Left colon (tissue), 2 donors: ENCODE results near the gene PRXL2B. TPM values are rescaled to one million over a fixed set of nuclear protein-coding genes. Genes with fewer than 3 reads are reported as not detected.
"Not testable (repeated sequence)": the region's sequence is repeated elsewhere in the genome, so short reads cannot be mapped to it uniquely, and the experiment has no call there.

Experiments
- ATAC-seq: fragments of 200-7000 bp; cut with Tn5 transposase; one replicate; pipeline ENCODE4 v1.9.1; 2020; ENCODE audit warnings: mild to moderate bottlenecking, moderate library complexity
- DNase-seq, 2 donors: peaks; one replicate each; pipeline ENCODE4 v3.0.0-alpha.2; 2020
- intact Hi-C, 2 donors: fragments of 100-400 bp; cut with DNase I in 1 of 2; cut with micrococcal nuclease in 1 of 2; formaldehyde crosslinking; loops; one replicate each; pipeline versions ENCODE4 v1.11.2 to v1.14.0; 2022; cut with DNase I, micrococcal nuclease
- total RNA-seq, 2 donors: library from RNA; stranded (reverse); fragmentation: NEBNext Ultra II Directional; extraction: Animal tissue kit (Norgen Biotek cat#: 25700); gene quantifications; one replicate each; pipeline ENCODE4 v1.2.1, GENCODE V29; 2021
- donor health status: DM: no; HTN: no; CAD: no.
- donor health status: DM: yes; HTN: yes; CAD: no.

PRXL2B gene
- total RNA-seq, 2 donors from 2014 or later = 73.9 to 86.3 TPM

DNA sequence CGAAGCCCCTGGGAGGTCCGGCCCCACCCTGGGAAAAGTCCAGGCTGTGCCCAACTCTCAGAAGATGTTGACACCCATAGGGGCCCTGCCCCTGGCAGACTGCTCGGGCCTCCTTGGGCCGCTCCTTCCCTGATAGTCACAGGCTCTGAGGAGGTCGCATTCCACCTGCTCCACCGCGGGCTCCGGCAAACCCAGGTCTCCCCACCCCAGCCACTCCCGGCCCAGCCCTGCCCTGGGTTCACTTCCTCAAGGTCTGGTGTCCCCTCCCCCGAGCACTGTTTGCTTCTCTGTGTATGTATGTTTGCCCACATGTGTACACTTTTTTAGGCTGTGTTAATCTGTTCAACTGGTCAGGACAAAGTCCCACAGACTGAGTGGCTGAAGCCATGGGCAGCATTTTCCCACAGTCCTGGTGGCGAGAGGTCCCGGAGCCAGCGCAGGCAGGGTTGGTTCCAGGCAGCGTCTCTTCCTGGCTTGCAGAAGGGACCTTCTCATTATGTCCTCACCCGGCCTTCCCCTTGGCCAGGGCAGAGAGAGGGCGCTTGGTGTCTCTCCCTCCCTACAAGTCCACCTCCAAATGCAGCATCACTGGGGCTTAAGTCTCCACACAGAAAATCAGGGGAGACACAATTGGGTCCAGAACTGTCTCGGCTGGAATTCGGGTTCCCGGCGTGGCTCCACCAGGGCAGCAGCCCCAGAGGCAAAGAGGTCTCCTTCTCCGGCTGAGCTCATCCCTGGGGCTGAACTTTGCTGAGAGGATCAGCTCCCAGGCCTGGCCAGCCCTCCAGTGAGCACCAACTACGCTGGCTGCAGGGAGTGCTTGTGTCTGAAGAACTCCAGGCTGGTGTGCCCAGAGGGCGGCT, 10.5 kb upstream of the PRXL2B start:
- intact Hi-C loops = no loop called here
- DNase-seq (peak; percentile 91 to 96), ATAC-seq (peak; percentile 73)

DNA sequence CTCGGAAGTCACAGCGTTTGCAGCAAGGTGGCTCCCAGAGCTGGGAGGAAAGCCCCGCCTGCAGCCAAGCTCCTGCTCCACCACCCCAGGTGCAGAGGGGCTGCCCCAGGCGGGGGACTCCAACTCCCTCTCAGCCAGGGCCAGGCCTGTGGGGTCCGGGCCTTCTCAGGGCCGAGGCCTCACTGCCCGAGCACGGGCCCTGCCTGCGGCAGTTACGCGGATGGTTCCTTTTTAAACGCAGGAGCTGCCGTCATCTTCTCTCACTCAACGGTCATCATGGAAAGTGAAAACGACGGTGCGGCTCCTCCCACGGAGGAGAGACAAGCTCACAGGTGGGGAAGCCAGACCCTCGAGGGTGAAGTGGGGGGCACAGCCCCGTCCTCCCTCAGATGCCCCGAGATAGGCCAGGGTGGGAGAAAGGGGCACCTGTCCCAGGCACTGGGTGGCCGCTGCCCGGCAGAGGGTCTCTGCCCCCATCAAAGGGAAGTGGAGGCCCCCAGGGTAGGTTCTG, 9.0 kb upstream of the PRXL2B start:
- intact Hi-C loops = not testable (repeated sequence)
- ATAC-seq (peak; percentile 6), DNase-seq (peak; percentile 53 to 56)

DNA sequence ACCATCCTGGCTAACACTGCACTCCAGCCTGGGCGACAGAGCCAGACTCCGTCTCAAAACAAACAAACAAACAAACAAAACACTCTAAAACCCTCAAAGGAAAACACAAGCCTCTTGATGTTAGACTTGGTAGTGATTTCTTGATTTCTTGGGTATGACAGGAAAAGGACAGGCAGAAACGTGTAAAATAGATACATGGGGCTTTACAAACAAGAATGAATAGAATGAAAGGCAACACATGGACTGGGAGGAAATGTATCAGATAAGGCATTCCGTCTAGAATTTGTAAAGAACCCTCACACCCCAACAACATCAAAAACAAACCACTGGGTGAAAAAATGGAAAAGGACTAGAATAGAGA, 7.8 kb upstream of the PRXL2B start:
- ATAC-seq (no peak), DNase-seq (no peak)
- intact Hi-C loops = no loop called here

DNA sequence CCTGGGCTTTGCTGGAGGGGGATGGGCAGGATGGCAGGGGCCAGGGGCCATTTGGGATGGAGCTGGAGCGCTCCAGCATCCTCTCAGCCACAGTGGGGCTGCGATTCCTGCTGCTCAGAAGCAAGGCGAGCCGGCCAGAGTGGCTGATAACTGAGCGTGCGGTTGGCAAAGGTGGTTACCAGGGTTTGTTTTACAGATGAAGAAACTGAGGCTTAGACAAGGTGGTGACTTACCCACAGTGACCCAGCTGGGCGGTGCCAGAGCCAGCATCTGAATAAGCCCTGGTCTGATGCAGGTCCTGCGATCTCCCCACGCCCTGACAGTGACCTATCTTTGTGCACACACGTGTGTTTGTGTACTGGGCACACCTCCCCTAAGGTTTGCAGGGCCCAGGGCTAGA, 5.9 kb upstream of the PRXL2B start:
- no peak for DNase-seq
- no peak for ATAC-seq
- intact Hi-C loops = no loop called here

DNA sequence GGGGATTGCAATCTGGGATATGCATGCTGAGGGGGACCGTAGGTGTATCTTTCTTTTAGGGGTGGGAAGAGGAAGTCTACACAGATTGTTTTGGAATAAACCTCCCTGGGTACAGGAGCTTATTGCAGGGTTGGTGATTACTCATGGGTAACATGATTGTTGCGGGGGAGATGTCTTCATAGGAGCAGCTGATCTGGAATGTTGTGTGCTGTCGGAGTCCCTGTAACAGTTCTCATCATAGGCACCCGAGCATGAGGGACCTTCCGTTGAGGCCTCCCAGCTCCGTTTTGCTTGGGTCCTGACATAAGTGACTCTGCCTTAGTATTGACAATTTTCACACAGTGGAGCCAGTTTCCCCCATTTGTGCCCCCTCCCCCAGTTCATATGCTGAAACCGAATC, 4.2 kb upstream of the PRXL2B start:
- intact Hi-C loops = no loop called here
- no peak for ATAC-seq
- no peak for DNase-seq

DNA sequence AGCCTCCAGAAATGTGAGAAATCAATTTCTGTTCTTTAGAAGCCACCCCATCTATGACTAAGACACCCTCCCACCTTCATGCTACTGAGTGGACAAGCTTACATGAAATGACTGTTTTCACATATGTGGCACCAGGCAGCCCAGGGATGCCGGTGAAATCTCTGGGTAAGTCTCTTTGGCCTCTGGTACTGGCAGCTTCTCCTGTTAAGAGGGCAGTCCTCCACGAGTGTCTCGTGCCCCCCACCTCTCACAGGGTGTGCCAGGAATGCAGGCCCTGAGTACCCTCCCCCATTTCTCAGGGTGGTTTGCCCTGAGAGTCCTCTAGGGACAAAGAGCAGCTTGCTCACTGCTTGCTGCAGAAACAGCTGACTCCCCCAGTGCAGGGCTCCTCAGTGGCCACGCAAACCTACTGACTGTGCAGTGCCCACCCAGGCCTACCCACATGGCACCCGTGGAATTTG, 3.2 kb upstream of the PRXL2B start:
- intact Hi-C loops = no loop called here
- DNase-seq (no peak), ATAC-seq (no peak)

DNA sequence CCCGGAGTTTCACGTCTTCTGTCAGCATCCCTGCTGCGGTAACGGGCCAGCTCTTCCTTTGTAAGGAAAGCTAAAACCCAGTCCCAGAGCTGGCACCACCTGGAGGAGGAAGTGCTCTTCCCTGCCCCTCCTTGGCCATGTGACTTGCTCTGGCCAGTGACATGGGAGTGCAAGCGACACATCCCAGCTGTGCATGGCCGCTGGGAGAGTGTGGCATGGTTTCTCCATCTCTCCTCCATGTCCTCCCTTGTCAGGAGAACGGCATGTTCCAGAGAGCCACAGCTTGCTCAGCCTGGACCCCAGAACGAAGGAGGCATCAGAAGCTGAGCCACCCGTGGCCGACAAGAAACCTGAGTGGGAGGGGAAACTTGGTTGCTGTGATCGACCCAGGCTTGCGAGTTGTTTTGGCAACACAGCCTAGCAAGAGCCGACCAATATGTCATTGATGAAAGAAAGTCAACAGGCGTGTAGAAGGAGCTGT, 2.7 kb upstream of the PRXL2B start:
- intact Hi-C loops = no loop called here
- DNase-seq = no peak
- no peak for ATAC-seq

DNA sequence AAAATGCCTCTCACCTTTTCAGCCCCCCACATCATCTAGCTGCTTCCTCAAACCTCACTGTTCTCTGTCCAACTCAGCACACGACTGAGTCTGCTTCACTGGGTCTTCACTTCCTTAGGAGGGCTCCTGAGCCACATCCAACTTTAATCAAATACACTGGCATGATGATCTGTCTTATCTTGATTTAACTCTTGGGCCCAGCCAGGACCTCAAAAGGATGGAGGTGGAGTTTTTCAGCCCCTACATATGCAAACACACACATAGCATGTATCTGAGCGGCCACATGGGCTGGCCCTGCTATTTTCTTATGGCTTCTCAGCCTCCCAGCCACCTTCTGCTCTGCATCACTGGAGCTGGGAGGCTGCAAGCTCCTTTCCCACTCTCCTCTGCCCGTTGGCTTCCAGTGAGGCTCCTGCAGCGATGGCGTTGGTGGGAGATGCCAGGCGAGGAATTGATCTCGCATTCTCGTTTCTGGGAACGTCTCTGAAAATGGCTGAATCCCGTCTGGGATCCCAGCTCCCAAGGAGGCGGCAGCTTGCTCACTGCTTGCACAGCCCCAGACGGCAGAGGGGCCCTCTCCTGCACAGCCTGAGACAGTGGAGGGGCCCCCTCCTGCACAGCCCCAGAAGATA, 1.8 kb upstream of the PRXL2B start:
- no peak for DNase-seq
- no peak for ATAC-seq
- intact Hi-C loops = no loop called here

DNA sequence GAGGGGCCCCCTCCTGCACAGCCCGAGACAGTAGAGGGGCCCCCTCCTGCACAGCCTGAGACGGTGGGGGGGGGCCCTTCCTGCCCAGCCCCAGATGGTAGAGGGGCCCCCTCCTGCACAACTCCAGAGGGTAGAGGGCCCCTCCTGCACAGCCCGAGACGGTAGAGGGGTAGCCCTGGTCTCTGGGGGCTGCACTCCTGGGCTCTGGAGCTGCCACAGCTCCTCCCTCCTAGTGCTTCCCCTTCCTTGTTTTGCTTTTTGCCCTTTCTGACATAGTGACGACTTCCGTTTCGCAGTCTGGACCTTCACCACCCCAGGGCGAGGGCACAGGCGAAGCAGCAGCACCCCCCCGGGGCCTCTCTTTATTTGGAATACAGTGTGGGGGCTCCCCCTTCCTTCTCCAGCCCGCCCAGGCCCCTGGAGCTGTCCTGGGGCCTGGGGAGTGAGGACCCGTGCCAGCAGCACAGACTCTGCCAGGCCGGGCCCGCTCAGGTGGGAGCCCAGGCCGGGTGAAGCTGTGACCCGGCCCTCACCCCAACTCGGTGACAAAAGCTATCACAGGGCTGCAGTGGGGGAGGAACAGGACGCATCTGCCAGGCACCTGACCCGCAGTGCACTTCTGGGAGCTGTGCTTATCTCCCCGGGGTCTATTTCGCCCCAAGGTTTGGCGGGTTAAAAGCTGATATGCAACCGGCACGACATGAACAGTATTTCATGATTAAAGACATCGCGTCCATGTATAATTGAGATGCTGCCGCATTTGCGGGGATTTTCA, 1.1 kb upstream of the PRXL2B start:
- DNase-seq = peak; percentile 87
- peak; percentile 46 for ATAC-seq
- intact Hi-C loops = no loop called here

DNA sequence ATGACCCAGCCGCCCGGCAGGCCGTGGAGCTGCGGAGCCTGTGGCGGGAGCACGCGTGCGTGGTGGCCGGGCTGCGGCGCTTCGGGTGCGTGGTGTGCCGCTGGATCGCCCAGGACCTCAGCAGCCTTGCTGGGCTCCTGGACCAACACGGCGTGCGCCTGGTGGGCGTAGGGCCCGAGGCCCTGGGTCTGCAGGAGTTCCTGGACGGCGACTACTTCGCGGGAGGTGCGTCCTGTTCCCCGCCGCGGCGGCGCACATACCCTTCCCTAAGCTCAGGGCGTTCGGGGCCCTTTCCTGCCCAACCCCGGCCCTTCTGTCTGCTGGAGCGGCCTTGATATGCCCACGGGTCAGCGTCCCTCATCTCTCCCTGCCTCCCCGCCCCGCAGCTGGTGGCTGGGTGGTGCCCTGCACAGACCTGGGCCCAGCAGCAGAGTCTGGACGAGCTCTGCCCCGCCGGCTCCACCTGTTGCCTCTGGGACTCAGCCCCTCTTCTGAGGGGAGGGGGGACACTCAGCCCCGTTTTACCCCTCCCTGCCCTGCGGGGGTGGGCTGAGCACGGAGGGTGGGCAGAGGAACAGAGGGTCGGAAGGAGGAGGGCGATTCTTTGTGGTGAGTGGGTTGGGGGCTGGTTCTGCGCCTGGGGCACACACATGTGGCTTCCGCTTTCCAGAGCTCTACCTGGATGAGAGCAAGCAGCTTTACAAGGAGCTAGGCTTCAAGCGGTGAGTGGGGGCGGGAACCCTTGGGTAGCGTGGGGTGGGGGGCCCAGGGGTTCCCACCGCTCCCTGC, 688 bp downstream of the PRXL2B start:
- DNase-seq = peak in 1 of 2 donors; percentile 62
- peak; percentile 19 for ATAC-seq
- intact Hi-C loops = no loop called here

DNA sequence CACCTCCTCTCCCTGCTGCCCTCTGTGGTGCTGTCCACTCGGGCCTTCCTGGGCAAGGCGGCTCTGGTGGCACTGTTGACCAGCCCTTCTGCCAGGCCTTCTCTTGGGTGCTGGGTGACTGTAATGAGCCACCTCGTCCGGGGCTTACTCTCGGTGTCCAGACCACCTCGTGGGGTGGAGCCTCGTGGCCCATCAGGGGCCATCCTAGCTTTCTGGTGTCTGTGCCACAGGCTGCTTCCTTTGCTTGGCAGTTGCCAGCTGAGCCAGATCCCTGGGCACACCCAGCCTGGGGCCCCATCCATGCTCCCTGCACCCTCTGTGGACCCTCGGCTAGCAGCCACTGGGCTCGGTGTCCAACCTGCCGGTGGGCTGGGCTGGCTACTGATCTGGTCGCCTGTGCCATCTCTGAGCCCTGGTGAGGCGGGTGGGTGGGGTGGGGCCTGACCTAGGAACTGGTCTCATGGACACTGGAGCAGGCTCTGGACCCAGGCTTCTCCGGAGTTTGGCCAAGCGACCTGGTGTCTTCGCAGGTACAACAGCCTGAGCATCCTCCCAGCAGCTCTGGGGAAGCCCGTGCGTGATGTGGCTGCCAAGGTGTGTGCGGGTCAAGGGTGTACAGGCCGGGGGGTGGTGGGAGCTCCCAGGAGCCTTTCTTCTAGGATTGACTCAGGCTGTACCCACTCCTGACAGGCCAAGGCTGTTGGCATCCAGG, 1.4 kb downstream of the PRXL2B start:
- intact Hi-C loops = no loop called here
- no peak for ATAC-seq
- no peak for DNase-seq

DNA sequence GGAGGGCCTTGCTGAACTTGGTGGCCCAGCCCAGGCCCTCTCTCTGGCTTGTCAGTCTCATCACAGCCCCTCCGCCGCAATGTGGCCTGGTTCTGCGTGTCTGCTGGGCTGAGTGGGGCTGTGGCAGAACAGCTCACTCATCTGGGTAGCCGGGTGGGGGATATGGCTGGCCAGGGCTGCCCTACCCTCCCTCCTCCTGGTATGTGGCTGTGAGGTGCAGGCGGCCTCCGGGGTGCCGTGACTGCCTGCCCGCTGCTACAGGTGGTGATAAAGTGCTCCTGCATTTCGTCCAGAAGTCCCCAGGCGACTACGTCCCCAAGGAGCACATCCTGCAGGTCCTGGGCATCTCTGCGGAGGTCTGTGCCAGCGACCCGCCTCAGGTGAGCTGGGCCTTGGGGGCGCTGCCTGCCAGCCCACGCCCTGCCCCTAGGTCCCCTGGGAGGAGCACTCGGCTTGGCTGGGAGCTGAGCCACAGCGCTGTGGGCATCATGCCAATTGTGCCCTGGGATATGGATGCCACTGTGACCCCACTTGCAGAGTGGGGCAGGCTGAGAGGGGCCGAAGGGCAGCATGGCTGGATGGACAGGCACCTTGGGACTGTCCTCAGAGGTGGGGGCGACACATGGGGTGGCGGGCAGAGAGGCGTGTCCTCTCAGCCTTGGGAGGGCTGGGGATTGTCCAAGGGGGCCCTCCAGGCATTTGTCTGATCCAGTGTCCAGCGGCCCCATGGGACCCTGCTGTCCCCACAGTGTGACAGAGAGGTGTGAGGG, 2.3 kb downstream of the PRXL2B start:
- DNase-seq (no peak), ATAC-seq (no peak)
- intact Hi-C loops = no loop called here

DNA sequence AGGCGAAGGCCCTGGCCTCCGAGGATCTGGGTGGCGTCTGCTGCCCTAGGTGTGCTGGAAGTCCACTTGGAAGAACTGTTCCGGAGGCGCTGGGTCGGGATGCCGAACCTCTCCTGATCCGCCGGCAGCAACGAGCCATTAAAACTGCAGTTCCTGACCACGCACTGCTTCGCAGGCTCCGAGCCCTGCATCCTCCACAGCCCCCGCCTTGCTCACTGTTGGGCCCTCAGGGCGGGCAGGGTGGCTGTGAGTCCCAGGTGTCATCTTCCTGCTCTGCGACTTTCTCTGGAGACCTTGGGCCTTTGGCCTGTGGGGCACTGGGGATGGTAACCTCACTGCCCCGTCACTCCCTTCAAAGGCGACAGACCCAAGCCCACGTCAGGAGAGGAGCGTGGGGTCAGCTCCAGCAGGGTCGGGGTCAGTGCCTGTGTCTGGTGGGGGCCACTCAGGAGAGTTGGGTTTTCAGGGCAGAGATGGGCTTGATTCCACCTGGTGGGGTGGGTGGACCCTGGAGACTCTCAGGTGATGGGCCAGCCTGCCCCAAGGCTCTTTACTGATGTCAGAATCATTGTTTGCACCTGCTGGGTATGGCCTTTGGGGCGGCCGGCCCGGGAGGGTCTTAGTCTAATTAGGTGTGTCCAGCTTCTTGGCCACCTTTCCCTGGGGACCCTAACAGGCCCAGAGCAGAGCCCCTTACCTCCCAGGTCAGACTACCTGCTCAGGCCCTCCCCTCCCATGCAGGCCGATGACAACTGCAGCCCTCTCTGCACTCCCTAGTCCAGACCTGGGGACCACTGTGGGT, 3.1 kb downstream of the PRXL2B start:
- intact Hi-C loops = no loop called here
- no peak for ATAC-seq
- DNase-seq = peak; percentile 6 to 23

DNA sequence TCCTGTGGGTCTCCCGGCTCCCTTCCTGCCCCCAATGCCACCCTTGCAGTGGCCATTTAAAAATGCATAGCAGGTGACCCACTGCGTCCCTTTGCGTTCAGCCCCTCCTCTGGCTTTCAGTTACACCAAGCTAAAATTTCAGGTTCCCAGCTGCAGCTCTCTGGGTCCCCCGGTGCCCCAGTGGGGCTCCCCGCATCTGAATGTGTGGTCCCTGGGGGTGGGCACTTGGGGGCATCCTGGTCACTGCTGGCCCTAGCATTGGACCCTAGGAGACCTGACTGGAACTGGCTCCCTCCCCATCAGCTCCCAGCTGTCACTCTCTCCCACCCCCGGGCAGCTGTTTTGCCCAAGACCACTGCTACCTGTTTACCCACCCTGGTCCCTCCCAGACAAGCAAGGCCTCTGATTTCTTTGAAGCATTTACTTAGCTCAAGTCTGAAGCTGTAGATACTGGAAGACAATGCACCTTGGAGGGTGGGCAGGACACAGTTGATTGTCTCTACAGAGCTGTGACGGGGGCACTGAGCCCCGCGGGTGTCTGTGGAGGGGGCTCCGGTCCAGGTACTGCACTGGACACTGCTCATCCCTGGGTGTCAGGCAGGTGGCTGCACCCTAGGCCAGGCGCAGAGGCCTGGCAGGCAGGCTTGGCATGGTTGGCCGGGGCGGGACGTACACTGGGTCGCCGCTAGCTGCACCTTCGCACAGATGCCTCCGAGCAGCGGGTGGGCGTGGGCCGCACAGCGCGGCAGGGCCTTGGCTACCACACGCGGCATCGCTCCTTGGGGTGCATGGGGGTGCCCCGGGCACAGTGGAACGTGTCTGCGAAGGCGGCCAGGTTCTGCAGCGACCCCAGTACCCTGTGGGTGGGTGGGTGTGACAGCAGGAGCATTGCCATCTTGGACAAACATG, 3.9 kb downstream of the PRXL2B start:
- peak; percentile 11 to 23 for DNase-seq
- no peak for ATAC-seq
- intact Hi-C loops = no loop called here

DNA sequence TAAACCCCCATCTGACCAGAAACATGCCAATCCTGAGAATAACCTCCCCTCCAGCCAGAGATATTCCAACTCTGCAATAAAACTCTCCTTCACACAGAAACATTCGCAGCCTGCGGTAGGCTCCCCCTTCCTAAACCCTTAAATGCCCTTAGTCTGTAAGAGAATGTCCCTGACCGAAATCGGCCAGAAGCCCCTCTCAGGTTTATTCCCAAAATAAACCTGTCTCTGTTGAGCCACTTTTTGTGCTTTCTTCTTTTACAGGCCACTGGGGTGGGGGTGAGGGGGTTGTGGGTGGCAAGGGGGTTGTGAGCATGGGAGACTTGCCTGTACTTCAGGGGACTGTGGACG, 4.6 kb downstream of the PRXL2B start:
- ATAC-seq = no peak
- intact Hi-C loops = no loop called here
- DNase-seq = peak in 1 of 2 donors; percentile 2
